Activated effector memory CD4-positive, alpha-beta T cell treated with anti-CD3 and anti-CD28 coated beads, Interleukin-2, amount 50 U/mL, for 16 hours (primary cell): Measurements from ENCODE around the gene FSHR.

Experiments used
- DNase-seq: peaks from one replicate; pipeline ENCODE4 v3.0.0-alpha.2; 2020

FSHR gene

GRCh38 chr2:49110571-49110970 is 43.7 kb downstream of the FSHR start:
- DNase-seq: no peak

- no peak for DNase-seq
Measured at GRCh38 chr2:49108851-49109250, 45.5 kb downstream of the FSHR start.

GRCh38 chr2:49108436-49108835 is 45.9 kb downstream of the FSHR start:
- DNase-seq: no peak

- no peak for DNase-seq
Measured at GRCh38 chr2:49105506-49105905, 48.8 kb downstream of the FSHR start.

- no peak for DNase-seq
Measured at GRCh38 chr2:49102146-49102545, 52.2 kb downstream of the FSHR start.

- DNase-seq: no peak
Measured at GRCh38 chr2:49080681-49081080, 73.6 kb downstream of the FSHR start.

- no peak for DNase-seq
Measured at GRCh38 chr2:49070716-49071115, 83.6 kb downstream of the FSHR start.

- no peak for DNase-seq
Measured at GRCh38 chr2:49069829-49070228, 84.5 kb downstream of the FSHR start.

- no peak for DNase-seq
Measured at GRCh38 chr2:49068613-49069012, 85.7 kb downstream of the FSHR start.

- no peak for DNase-seq
Measured at GRCh38 chr2:49067971-49068370, 86.3 kb downstream of the FSHR start.

GRCh38 chr2:49053156-49053555 is 101.2 kb downstream of the FSHR start:
- no peak for DNase-seq

GRCh38 chr2:49050265-49050664 is 104.0 kb downstream of the FSHR start:
- no peak for DNase-seq

- DNase-seq: no peak
Measured at GRCh38 chr2:49049161-49049560, 105.2 kb downstream of the FSHR start.

GRCh38 chr2:49045083-49045482 is 109.2 kb downstream of the FSHR start:
- no peak for DNase-seq

GRCh38 chr2:49044350-49045079 is 109.8 kb downstream of the FSHR start:
- DNase-seq: no peak

GRCh38 chr2:49043405-49043982 is 110.8 kb downstream of the FSHR start:
- DNase-seq: no peak

- no peak for DNase-seq
Measured at GRCh38 chr2:49042488-49042887, 111.8 kb downstream of the FSHR start.

GRCh38 chr2:49041061-49041460 is 113.3 kb downstream of the FSHR start:
- no peak for DNase-seq

GRCh38 chr2:49037197-49037596 is 117.1 kb downstream of the FSHR start:
- no peak for DNase-seq

GRCh38 chr2:49035481-49035880 is 118.8 kb downstream of the FSHR start:
- no peak for DNase-seq

GRCh38 chr2:49033394-49034185 is 120.7 kb downstream of the FSHR start:
- DNase-seq: no peak

- DNase-seq: no peak
Measured at GRCh38 chr2:49032936-49033335, 121.4 kb downstream of the FSHR start.

- no peak for DNase-seq
Measured at GRCh38 chr2:49032126-49032525, 122.2 kb downstream of the FSHR start.

- no peak for DNase-seq
Measured at GRCh38 chr2:49029406-49029805, 124.9 kb downstream of the FSHR start.
